Measurements from ENCODE around the gene FGF7. TPM values are rescaled to one million over a fixed set of nuclear protein-coding genes. Genes with fewer than 3 reads are reported as not detected.

The FGF7 gene
- total and polyA plus RNA-seq, 2 donors (not counting 3 experiments of a cell fraction or from before 2014, with no cell fraction given): not detected

- Histone ChIP-seq H3K9me1 (replicated peaks; ENCODE audit: control insufficient read depth, extremely low read depth, insufficient read depth, low read length) (no peaks in the 10 kb centered on the region), H3K27ac (ENCODE audit: insufficient read depth, low read depth, low read length) (no peak overlapping the region), H3K9ac (replicated peaks; ENCODE audit: extremely low read depth, insufficient read depth, low read length) (no peak overlapping the region), H2AFZ (ENCODE audit: low read depth, low read length) (no peak overlapping the region), H3K4me1 (ENCODE audit: control insufficient read depth, extremely low read depth, insufficient read depth, low read length) (no peaks in the 10 kb centered on the region), H3K4me2 (ENCODE audit: insufficient read depth, low read length) (no peak overlapping the region), H4K20me1 (replicated peaks; ENCODE audit: control insufficient read depth, extremely low read depth, insufficient read depth, low read length) (no peaks in the 10 kb centered on the region), H3K36me3 (ENCODE audit: control insufficient read depth in 2 of 2, extremely low read depth in 1 of 2, insufficient read depth in 2 of 2, low read length in 2 of 2) (no peaks in the 10 kb centered on the region), H3K27me3 (ENCODE audit: control insufficient read depth in 2 of 2, insufficient read depth in 2 of 2, low read length in 2 of 2) (peaks cover 0 to 3% of the 10 kb centered on the region in 2 experiments), H3K4me3 (replicated peaks in 1 of 3; ENCODE audit: insufficient read depth in 1 of 3, low read depth in 1 of 3, low read length in 3 of 3) (no peak overlapping the region), H3K79me2 (ENCODE audit: control insufficient read depth, insufficient read depth, low read length) (no peaks in the 10 kb centered on the region), H3K9me3 (replicated peaks; ENCODE audit: control insufficient read depth, insufficient read depth, low read length) (no peaks in the 10 kb centered on the region)
- TF ChIP-seq JUN (IDR thresholded peaks at IDR 0.05; ENCODE audit: borderline replicate concordance, insufficient read depth, insufficient read length, low read depth): no peak
- no peak for TF ChIP-seq POLR2A (IDR thresholded peaks at IDR 0.05; ENCODE audit: low read depth, low read length)
- TF ChIP-seq GATA2 (IDR thresholded peaks at IDR 0.05; ENCODE audit: insufficient read depth, insufficient read length, low read depth, low read length): no peak
- TF ChIP-seq MAX (IDR thresholded peaks at IDR 0.05; ENCODE audit: insufficient read depth, insufficient read length): no peak
- TF ChIP-seq CTCF (IDR thresholded peaks at IDR 0.05; ENCODE audit: extremely low read depth in 1 of 2, insufficient read depth in 1 of 2, low read depth in 1 of 2, low read length in 2 of 2): no peak
- TF ChIP-seq FOS (IDR thresholded peaks at IDR 0.05; ENCODE audit: borderline replicate concordance, insufficient read depth, low read length): no peak
- no peak for TF ChIP-seq POLR2AphosphoS5 (IDR thresholded peaks at IDR 0.05; ENCODE audit: insufficient read depth, low read depth, low read length)
- no peak for TF ChIP-seq EZH2 (IDR thresholded peaks at IDR 0.05; ENCODE audit: borderline replicate concordance, low read depth, low read length, severe bottlenecking)
- TF ChIP-seq MYC (IDR thresholded peaks at IDR 0.05; ENCODE audit: low read depth, low read length): no peak
- POLR2A ChIA-PET: no interaction called here
- BruUV-seq (replicated peaks): no TSS peak
- dilution Hi-C loops (cut with MboI; ENCODE audit: extremely low pct_ligation_motif_present, low sequenced_read_pairs): no loop called here
- DNase-seq (ENCODE audit: low read depth, low spot score) (no peak), FAIRE-seq (no peak)
- intact Hi-C loops (cut with micrococcal nuclease): no loop called here
- CTCF ChIA-PET: interaction anchor here (1.6 kb wide), 1 partner anchor 15 kb away, joined by 7 read pairs; no protein-coding TSS in a partner anchor
Measured at GRCh38 chr15:49406352-49407118, 16.5 kb upstream of the FGF7 start.
